Measurements from ENCODE around the gene PRTFDC1.
"Not testable (repeated sequence)": the region's sequence is repeated elsewhere in the genome, so short reads cannot be mapped to it uniquely, and the experiment has no call there.

The PRTFDC1 gene, protein sequence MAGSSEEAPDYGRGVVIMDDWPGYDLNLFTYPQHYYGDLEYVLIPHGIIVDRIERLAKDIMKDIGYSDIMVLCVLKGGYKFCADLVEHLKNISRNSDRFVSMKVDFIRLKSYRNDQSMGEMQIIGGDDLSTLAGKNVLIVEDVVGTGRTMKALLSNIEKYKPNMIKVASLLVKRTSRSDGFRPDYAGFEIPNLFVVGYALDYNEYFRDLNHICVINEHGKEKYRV

GRCh38 chr10:24952143-24952706 is at the start of gene PRTFDC1:
TSS of gene PRTFDC1 (minus strand) at chr10:24952606. CDS start at chr10:24952575, 31 bp downstream.
- peak; percentile 44 for DNase-seq

DNA sequence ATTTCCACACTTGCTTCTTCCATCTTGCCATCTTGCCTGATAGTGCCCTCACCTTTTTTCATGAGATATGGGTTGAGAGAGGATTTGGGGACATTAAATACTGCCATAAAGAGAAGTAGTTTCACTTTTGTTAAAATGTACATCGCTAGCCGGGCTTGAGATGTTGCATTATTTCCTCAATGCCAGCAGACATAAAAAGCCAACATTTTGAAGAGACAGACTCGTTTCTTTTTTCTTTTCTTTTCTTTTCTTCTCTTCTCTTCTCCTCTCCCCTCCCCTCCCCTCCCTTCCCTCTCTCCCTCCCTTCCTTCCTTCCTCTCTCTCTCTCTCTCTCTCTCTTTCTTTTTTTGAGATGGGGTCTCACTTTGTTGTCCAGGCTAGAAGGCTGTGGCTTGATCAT is 45.6 kb upstream of the PRTFDC1 start:
- no peak for DNase-seq

GRCh38 chr10:24995072-24995471 is 42.7 kb upstream of the PRTFDC1 start:
- DNase-seq: no peak

- no peak for DNase-seq
Observed at GRCh38 chr10:24993237-24993958, 41.0 kb upstream of the PRTFDC1 start.

DNA sequence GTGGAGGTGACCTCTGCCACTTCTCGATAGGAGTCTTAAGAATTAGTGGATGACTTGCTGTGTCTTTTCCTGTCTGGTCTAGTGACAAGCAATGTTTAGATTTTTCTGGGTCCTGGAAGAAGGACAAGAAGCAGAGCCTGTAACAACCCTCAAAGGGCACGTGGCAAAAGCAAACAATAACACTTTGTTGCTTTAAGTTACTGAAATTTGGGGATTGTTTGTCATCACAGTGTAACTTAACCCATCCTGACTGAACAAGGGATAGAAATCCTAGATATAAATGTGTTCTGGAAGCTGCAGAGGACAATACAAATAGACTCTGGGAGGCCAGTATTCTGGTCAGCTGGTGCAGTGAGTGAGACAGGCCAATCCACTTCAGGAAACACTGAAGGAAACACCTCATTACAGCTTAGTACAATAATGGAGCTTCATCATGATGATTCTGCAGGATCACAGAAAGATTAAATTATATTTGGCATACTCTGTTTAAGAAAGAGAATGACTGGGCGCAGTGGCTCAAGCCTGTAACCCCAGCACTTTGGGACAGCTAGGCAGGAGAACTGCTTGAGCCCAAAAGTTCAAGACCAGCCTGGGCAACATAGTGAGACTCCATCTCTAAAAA is 40.2 kb upstream of the PRTFDC1 start:
- DNase-seq: no peak

DNA sequence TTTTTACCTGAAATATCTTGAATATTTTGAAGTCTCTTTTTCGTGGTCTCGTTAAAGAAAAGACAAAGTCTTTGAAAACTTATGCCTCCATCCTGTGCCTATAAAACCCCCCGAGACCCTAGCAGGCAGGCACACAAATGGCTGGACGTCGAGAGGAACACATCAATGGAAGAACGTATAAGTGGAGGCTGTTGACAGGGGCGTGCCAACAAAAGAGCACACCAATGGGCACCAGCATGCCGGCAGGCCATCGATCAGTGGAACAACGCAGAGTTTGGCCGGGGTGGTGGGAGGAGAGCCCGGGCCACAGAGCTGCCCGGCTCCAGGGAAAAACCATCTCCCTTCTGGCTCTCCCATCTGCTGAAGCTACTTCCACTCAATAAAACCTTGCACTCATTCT is 38.9 kb upstream of the PRTFDC1 start:
- no peak for DNase-seq

- no peak for DNase-seq
Observed at GRCh38 chr10:24989867-24990266, 37.5 kb upstream of the PRTFDC1 start.

GRCh38 chr10:24988831-24989640 is 36.6 kb upstream of the PRTFDC1 start:
- no peak for DNase-seq

DNA sequence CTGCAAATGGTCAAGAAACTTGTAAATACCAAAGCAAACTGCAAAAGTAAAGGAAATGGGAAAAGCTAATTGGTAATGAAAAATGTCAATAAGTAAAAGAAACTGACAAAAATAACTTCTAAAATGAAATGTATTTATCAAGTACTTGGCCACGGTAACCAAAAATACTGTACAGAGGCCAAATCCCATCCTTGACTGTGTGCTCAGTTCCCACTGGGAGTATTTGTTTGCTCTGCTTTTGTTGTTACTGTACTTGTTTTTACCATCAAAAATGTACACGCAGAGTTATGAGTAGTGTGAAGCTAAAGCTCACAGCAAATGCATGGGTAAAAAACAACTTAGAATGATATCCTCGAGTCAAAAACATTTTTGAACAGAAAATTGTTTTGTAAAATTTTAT is 32.5 kb upstream of the PRTFDC1 start:
- DNase-seq: no peak

GRCh38 chr10:24983946-24984345 is 31.5 kb upstream of the PRTFDC1 start:
- no peak for DNase-seq

- DNase-seq: no peak
Observed at GRCh38 chr10:24983130-24983529, 30.7 kb upstream of the PRTFDC1 start.

- no peak for DNase-seq
Observed at GRCh38 chr10:24982319-24983112, 30.1 kb upstream of the PRTFDC1 start.

DNA sequence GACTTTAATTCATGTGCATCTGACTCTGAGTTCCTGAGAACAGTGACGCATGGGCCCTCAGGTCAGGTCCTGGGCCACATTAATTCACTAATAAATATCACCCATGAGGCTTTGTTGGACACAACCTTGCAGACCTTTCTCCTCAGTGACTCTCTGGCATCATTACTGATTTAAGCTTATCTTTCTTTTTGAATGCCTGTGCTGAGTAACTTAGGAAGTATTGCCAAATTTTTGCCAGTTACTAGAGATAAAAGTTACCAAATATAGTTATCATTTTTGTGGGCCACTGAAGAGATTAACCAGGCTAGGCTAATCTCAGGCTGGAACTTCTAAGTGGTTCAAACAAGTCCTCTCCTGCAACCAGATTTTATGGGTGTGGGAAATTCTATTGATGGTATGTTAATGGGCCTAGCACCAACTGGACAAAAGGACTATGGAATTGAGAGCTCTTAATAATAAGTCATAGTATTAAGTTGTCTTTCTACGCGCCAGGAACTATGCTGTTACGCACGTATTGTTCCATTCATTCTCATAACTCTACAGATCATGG is 28.8 kb upstream of the PRTFDC1 start:
- DNase-seq: no peak

- no peak for DNase-seq
Observed at GRCh38 chr10:24979685-24980084, 27.3 kb upstream of the PRTFDC1 start.

GRCh38 chr10:24974976-24975375 is 22.6 kb upstream of the PRTFDC1 start:
- no peak for DNase-seq

GRCh38 chr10:24973163-24973562 is 20.8 kb upstream of the PRTFDC1 start:
- no peak for DNase-seq

- no peak for DNase-seq
Observed at GRCh38 chr10:24971374-24971773, 19.0 kb upstream of the PRTFDC1 start.

DNA sequence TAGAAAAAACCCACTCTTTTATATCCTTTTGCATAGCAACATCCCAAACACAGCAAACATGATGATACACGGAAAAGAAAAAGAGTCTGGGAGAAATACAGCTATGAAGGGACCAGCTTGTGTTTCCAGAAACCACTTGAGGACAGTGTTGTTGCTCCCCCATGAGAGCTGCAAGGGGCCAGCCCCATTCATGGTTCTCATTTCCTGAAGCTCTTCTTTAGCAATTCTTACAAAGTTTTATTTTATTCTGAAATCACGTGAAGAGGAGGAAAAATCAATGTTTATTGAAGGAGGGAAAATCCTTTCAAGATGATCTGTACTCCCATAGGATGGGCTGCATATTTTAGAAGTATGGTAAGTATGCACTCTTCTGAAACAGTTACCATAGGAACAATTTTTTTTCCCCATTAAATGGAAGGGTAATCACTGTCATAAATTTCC is 17.5 kb upstream of the PRTFDC1 start:
- no peak for DNase-seq

DNA sequence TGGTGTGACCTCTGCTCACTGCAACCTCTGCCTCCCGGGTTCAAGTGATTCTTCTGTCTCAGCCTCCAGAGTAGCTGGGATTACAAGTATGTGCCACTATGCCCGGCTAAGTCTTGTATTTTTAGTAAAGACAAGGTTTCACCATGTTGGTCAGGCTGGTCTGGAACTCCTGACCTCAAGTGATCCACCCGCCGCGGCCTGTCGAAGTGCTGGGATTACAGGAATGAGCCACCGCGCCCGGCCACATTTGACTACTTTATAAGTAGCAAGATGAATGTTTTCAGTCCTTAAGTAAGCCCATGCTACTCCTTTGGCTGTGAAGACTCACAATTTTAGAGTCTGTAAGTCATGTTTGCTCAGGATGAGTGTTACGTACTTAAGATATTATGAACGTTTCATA is 16.5 kb upstream of the PRTFDC1 start:
- DNase-seq: not testable (repeated sequence)

- no peak for DNase-seq
Observed at GRCh38 chr10:24968349-24968748, 15.9 kb upstream of the PRTFDC1 start.

GRCh38 chr10:24966962-24967481 is 14.6 kb upstream of the PRTFDC1 start:
- DNase-seq: no peak

- DNase-seq: no peak
Observed at GRCh38 chr10:24965051-24965450, 12.6 kb upstream of the PRTFDC1 start.

Data from stimulated activated CD4-positive, alpha-beta T cell treated with anti-CD3 and anti-CD28 coated beads, Interleukin-15, amount 100 ng/mL, for 24 hours (primary cell).